GM19372 (cell line): ENCODE measurements around the gene IL34.
"Not testable (repeated sequence)": the region's sequence is repeated elsewhere in the genome, so short reads cannot be mapped to it uniquely, and the experiment has no call there.

Experiments
- ATAC-seq: cut with Tn5 transposase; IDR thresholded peaks from one replicate; pipeline ENCODE4 v1.9.1; 2021; ENCODE audit warnings: mild to moderate bottlenecking, low read depth, moderate library complexity; ENCODE audit not compliant: unreplicated experiment

The IL34 gene

DNA sequence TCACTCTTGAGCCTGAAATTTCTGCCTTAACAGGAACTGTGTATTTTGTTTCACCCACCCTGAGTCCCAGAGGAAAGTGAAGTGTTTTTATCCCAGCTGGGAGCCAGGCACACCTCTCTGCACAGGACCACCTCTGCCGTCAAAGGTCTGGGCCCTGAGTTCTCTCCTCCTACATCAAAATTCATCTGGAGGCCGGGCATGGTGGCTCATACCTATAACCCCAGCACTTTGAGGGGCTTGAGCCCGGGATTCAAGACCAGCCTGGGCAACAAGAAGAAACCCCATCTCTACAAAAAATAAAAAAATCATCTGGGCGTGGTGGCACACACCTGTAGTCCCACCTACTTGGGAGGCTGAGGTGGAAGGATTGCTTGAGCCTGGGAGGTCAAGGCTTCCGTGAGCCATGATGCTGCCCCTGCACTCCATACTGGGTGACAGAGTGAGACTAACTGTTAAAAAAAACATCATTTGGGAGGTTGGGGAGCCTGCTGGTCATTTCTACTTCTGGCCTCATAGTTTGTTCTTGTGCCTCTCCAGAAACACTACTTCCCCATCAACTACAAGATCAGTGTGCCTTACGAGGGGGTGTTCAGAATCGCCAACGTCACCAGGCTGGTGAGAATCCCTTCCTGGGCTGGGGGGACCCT lies 9.8 kb downstream of the IL34 start:
- no peak for ATAC-seq

DNA sequence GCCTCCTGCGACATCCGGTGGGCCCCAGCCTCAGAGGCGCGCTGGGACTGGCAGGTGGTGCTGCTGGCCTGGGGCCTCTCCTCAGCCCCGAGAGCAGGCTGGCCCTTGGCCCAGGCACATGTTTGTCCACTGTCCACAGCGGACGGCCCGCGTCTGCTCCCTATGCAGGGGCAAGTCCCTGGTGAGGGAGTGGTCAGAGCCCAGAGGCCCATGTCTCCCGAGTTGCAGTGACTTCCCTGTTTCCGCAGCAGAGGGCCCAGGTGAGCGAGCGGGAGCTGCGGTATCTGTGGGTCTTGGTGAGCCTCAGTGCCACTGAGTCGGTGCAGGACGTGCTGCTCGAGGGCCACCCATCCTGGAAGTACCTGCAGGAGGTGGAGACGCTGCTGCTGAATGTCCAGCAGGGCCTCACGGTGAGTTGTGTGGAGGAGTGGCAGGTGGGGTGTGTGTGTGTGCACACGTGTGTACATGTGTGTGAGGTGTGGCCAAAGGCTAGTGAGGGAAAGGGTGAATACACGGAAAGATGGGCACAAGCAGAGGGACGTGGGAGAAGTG lies 10.4 kb downstream of the IL34 start:
- ATAC-seq = no peak

DNA sequence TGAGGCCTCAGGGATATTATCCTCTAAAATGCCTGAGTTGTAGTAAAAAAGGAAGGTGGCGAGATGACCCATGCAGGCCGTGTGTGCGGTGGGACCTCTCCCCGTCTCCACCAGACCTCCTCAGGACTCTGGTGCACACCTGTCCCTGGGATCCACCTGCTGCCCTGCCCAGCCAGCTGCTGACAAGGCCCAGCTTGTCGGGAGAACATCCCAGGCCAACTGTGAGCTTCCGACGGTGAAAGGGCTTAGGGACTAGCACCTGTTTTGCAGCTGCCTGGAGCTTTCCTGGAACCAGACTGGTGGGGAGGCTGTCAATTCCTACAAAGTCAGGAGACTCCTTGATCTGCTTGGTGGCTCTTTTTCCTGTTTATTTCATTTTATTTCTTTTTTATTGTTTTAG lies 11.6 kb downstream of the IL34 start:
- ATAC-seq = no peak

DNA sequence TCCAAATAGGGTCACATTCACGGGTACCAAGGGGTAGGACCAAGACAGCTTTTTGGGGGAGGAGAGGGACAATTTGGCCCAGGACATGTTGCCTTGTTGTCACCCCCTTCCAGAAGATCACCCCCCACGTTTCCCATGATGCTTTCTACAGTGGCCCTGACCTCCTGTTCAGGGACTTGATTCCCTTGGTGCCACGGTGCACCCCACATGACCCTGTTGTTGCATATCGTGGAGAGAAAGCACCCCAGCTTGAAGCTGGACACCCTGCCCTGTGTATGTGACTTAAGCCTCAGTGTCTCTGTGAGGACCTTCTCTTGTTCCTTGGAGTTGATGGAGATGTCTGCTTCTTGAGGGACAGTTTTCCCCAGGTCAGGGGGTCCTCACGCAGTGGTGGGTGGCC lies 12.6 kb downstream of the IL34 start:
- ATAC-seq = no peak

DNA sequence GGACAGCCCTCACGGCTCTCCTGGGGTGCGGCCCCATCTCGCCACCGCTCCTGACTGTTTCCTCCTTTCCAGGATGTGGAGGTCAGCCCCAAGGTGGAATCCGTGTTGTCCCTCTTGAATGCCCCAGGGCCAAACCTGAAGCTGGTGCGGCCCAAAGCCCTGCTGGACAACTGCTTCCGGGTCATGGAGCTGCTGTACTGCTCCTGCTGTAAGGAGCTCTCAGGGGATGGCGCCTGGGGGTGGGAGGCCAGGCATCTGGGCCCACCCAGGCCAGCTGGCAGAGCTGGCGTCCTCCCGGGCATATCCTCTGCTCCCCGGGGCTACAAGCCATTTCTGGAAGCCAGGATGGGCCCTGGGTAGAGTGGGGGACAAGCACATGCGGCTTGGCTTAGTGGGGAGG lies 13.2 kb downstream of the IL34 start:
- no peak for ATAC-seq

DNA sequence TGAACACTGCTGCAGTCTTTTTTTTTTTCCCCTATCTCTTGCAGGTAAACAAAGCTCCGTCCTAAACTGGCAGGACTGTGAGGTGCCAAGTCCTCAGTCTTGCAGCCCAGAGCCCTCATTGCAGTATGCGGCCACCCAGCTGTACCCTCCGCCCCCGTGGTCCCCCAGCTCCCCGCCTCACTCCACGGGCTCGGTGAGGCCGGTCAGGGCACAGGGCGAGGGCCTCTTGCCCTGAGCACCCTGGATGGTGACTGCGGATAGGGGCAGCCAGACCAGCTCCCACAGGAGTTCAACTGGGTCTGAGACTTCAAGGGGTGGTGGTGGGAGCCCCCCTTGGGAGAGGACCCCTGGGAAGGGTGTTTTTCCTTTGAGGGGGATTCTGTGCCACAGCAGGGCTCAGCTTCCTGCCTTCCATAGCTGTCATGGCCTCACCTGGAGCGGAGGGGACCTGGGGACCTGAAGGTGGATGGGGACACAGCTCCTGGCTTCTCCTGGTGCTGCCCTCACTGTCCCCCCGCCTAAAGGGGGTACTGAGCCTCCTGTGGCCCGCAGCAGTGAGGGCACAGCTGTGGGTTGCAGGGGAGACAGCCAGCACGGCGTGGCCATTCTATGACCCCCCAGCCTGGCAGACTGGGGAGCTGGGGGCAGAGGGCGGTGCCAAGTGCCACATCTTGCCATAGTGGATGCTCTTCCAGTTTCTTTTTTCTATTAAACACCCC lies 13.8 kb downstream of the IL34 start:
- no peak for ATAC-seq

DNA sequence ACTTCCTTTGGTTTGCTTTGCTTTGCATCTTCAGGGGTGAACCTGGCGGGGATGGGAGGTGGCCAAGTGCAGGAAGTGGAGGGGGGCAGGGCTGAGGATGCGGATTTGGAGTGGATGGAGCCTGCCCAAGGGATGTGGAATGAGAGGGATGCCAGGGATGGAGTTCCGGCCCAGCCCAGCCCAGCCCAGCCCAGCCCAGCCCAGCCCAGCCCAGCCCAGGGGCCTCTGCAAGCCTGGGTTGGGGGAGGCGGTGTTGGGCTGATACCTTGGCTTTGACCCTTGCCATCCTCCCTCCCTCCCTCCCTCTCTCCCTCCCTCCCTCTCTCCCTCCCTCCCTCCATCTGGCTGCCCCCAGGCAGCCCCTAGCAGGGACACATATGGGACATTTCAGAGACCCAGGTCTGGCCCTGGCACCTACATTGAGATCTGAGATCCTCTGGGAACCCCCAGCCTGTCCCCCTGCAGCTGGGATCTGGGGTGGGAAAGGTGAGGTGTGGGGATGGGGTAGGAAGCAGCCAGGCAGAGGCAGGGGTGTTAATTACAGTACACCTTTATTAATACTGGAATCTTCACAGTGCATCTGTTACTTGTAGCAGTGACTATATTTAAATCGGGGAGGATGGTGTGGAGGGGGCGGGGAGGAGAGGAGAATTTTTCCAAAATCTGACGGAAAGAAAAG lies 14.5 kb downstream of the IL34 start:
- no peak for ATAC-seq

DNA sequence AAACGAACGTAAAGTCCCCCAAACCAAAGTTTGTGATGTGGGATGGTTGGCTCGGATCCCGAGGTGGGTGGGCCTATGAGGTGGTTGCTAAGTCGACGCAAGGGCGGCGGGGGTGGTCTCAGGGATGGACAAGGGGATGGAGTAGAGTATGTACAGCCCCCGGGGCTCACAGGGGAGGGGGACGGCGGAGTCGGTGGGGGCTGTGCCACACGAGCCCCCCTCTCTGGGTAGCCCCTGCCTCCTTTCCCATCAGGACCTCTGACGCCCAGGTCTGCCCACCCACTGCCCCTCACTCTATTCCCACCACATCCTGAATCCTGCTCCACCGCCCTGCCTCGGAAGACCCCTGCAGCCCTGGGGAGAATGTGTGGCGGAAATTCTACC lies 15.2 kb downstream of the IL34 start:
- no peak for ATAC-seq

DNA sequence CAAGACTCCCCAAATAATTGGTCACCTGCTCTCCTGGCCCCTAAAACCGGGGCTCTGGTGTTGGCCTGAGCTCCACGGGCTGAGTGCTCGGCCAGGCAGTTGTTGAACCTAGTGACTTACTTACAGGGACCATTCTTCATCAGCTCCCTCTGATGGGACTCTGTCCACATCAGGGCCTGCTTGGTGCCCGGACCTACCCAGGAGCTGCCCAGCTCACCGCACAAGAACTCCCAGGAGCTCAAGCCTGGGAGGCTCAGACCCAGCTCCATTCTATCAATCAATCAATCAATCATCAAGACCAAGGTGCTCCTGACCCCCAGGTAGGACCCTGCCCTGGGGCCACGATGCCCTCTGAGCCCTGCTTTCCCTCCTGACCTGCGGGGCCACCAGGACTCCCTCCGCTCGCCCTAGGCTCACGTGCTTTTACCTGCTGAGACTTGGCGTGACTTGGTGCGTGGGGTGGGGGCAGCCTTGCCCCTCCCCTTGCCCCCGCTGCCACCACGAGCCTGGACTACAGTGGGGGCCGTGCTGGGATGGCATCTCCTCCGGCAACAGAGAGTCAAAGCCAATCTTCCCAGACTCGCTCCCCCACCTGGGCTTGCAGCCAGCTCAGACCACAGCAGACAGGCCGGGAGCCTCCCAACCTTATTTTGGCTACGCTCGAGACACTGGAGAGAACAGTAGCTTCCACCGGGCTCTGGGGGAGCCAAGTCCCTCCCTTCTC lies 15.7 kb downstream of the IL34 start:
- no peak for ATAC-seq

DNA sequence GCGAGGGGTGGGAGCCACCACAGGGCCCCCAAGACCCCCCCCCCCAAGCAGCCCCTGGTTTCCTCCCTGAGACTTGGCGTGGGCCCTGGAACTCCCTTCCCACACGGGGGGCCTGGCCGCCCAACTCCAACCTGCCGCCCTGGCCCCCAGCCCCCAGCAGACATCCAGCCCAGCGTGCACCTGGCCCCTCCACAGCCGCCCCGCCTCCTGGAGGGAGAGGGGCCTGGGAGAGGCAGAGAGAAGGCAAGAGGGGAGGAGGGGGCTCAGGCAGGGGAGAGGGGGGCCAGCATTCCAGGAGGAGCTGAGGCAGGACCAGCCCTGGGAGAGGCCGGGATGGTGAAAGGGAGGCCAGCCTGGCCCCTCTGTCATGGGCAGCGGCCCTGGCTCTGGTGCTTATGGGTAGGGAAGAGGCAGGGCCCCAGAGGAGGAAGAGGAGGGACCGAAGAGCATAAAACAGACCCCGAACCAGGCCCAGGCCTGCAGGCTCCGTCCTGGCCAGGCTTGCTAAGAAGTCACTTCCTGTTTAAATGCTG lies 16.7 kb downstream of the IL34 start:
- no peak for ATAC-seq

DNA sequence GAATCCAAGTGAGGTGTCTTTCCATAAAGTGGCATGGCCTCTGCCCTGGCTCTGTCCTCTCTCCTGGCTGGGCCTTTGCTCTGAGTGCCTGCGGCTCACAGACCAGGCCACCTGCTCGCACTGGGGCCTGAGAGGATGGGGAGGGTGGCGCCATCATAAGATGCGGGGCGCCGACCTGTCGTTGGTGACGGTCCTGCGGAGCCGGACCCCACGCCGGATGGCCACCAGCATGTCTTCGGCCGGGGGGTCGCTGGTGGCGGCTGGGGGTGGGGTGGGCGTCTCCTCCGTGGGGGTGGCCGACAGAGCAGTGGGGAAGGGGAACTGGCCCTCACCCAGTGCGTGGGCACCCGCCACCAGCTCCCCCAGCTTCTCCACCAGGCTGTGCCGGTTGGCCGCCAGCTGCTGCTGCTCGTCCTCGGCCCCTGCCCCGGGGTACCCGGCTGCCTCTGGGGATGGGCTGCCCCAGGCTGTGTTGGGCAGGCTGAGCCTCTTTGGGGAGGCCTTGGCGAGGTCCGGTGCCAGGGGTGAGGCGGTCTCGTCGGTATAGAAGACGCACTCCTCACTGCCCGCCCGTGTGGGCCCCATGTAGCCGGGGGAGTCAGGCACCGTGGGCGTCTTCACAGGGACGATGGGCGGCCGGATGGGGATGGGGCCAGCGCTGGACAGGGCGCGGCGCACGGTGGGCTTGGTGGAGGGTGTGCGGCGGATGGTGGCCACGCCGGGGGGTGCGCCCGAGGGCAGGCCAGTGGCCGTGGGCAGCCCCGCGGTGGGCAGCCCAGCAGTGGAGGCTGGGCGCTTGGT lies 17.4 kb downstream of the IL34 start:
- ATAC-seq = no peak

DNA sequence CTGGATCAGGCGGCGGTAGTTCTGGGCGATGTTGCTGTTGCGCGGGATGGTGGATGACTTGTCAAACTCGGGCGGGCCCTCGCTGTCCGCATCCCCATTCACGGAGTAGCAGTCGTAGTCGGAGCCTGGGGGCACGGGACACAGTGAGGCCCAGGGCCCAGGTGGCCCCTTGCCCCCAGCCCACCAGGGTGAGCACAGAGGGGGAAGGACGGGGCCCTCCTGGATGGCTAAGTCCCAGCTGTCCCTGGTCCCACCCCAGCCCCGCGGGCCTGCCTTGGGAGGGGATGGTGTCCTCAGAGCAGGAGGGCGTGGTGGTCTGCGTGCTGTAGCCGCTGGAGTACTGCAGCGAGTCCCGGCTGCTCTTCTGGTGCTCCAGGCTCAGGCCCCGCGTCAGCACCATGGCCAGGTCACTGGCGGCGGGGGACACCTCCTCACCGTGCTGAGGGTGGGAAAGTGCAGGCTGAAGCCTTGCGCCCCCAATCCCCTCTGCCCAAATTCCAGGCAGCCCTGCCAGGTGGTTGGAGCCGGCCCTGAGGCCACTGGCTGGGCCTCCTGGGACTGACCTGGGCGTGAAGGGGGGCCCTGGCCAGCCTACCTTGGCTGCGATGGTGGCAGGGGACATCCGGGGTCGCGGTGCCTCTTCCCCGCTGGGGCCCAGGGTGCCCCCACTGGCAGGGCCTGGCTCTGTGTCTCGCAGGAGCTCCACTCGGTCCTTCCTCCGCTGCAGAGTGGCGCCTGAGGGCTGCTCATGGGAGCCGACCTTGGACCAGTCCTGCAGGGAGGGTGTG lies 18.2 kb downstream of the IL34 start:
- no peak for ATAC-seq

DNA sequence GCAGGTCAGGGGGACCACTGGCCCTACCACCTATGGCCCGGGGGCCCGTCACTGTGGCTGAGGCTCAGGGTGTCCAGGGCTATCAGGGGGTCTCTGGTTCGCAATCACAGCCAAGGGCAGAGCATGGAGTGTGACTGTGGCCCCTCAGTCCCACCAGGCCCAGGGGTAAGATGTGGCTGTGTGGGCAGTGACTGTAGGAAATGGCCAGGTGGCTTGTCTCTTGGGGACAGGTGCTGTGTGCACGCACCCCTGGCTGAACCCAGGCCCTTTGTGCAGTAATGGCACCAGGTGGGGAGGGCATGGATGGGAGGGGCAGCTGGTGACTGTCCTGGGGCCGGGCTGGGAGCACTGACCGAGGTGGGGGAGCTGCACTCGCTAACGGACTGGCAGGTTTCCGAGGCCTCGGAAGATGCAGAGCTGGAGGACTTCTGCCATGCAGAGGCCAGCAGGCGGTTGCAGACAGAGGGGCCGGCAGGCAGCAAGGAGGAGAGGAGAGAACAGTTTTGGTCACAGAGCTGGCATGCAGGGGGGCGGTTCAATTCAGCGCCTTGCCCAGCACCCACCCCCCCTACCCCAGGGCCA lies 18.8 kb downstream of the IL34 start:
- no peak for ATAC-seq

DNA sequence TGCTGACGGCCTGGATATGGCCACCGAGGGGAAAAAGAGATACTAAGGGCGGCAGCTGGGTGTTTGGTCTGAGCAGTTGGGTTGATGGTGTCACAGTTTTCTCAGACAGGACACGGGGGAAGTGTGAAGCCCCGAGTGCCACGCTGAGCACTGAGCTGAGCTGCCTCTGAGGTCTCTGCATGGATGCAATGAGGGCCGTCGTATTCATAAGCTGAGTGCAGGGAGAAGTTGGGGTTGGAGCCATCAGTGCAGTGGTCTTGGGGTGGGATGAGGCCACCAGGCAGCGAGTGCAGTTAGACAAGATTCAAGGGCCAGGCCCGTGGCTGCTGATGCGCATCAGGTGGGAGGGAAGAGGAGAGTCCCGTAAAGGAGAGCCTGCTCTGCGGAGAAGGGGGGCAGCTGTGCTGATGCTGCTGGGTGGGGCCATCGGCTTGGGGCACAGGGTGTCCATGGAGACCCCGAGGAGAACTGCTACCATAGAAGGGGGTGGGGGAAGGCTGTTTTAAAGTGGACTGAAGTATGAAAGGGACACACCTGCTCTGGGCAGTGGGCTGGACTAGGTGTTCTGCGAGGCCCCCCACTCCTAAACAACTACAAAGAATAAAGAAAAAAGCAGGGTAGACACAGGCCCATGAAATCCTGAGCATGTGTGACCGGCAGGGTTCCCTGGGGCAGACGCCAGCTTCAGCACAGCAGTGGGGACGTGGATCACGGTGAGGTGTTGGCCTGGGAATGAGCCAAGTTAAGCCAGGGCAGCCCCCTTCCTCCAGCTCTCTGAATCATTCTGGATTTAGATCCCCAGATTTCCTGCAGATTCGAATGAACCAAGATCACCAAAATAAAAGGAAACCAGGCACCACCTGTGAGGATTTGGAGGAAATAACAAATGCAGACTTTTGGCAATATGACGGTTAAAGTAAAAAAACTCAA lies 19.7 kb downstream of the IL34 start:
- ATAC-seq = no peak

DNA sequence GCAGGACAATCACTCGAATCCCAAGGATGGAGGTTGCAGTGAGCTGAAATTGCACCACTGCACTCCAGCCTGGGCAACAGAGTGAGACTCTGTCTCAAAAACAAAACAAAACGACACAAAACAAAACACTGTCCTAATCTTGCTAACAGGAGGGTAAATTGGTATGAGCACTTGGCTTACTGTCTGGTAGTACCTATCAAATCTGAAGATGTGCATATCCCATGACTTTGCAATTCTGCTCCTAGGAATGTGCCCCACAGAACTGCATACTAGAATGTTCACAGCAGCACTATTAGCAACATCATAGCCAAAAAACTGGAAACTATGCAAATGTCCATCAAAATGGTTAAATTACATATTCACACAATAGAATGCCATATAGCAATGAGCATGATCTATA lies 23.8 kb downstream of the IL34 start:
- no peak for ATAC-seq

DNA sequence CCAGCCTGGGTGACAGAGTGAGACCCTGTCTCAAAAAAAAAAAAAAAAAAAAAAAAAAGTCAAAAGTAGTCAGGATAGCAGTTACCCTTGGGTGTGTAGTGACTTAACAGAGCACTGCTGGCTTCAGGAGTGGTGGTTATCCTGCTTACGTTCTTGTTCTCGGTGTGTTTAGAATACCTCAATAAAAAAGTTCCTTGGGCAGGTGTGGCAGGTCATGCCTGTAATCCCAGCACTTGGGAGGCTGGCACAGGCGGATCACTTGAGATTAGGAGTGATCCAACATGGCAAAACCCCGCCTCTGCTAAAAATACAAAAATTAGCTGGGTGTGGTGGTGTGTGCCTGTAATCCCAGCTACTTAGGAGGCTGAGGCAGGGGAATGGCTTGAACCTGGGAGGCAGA lies 24.6 kb downstream of the IL34 start:
- not testable (repeated sequence) for ATAC-seq

DNA sequence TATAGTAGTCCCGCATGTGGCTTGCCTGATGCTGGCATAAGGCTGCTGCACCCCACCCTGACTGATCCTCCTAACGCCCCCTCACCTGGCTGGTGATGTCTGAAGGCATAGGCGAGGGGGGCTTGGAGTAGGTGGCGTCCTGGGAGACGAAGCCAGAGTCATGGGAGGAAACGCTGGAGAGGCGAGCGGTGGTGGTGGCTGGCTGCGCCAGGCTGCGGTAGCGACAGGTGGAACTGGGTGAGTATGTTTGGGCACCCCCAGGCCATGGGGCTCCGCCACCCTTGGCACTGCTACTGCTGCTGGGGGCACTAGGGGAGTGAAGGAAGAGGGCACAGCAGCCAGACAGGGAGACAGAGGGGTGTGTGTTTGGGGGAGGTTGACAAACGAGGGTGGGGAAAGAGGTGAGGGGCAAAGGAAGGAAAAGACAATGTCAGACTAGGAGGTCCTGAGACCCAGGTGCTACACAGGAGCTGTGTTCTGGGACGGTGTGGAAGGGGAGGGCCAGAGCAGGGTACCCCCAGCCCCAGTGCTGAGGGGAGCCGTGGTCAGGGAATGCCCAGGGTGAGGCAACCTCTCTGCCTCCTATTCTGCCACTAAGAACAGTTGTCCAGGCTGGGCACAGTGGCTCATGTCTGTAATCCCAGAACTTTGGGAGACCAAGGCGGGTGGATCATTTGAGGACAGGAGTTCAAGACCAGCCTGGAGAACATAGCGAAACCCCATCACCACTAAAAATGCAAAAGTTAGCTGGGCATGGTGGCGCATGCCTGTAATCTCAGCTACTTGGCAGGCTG lies 28.1 kb downstream of the IL34 start:
- no peak for ATAC-seq
